GM20000 (cell line): ENCODE measurements around the gene HOXA13.

Experiments
- DNase-seq: peaks from one replicate; pipeline ENCODE4 v3.0.0; 2012; ENCODE audit warnings: low spot score
- TF ChIP-seq, protein P1 (sequence below): IDR thresholded peaks from 2 replicates; pipeline ENCODE4 v1.5.1; 2012; ENCODE audit warnings: mild to moderate bottlenecking, control low read depth; ENCODE audit errors: extremely low read depth, missing control alignments

The HOXA13 gene

GRCh38 chr7:27154369-27154768, 45.5 kb downstream of the HOXA13 start:
- TF ChIP-seq, protein P1, sequence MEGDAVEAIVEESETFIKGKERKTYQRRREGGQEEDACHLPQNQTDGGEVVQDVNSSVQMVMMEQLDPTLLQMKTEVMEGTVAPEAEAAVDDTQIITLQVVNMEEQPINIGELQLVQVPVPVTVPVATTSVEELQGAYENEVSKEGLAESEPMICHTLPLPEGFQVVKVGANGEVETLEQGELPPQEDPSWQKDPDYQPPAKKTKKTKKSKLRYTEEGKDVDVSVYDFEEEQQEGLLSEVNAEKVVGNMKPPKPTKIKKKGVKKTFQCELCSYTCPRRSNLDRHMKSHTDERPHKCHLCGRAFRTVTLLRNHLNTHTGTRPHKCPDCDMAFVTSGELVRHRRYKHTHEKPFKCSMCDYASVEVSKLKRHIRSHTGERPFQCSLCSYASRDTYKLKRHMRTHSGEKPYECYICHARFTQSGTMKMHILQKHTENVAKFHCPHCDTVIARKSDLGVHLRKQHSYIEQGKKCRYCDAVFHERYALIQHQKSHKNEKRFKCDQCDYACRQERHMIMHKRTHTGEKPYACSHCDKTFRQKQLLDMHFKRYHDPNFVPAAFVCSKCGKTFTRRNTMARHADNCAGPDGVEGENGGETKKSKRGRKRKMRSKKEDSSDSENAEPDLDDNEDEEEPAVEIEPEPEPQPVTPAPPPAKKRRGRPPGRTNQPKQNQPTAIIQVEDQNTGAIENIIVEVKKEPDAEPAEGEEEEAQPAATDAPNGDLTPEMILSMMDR = no peak
- DNase-seq = no peak

- TF ChIP-seq, protein P1 = no peak
- DNase-seq = no peak
Measured at GRCh38 chr7:27153526-27153925, 46.4 kb downstream of the HOXA13 start.

- TF ChIP-seq, protein P1 = no peak
Measured at GRCh38 chr7:27152816-27153442, 47.0 kb downstream of the HOXA13 start.

GRCh38 chr7:27151931-27152815, 47.7 kb downstream of the HOXA13 start, which contains the start of gene HOXA3:
HOXA3 (minus strand) TSS chr7:27152583; CDS start chr7:27110640, 41,943 bp downstream.
- TF ChIP-seq, protein P1 = no peak
- no peak for DNase-seq

More at GRCh38 chr7:27152816-27153442, 47.0 kb downstream of the HOXA13 start:
- no peak for DNase-seq

DNA sequence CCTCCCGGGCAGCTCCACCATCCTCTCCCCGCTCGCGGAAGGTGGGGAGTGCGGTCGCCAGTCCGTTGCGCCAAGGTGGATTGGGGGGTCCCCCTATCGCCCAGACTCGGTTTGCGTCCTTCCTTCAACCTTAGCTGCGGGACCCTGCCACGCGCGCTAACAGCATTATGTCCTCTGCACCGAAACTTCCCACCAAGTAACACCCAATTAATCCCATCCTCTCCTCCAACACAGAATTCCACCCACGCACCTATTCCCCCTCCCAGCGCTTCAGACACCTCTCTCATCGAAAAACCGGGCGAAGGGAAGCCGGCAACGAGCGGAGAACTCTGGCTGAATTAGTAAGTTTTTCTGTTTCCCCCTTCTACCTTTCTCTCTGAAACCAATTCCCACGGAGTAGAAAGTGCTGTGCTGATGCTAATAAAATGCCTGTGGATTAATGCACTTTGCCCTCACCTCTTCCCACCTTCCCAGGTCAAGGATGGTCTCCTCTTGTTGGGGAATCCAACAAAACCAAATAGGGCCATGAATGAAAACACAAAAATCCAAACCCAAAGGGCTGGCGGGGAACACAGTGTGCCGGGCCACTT, 48.5 kb downstream of the HOXA13 start:
- TF ChIP-seq, protein P1 = no peak
- DNase-seq = no peak

DNA sequence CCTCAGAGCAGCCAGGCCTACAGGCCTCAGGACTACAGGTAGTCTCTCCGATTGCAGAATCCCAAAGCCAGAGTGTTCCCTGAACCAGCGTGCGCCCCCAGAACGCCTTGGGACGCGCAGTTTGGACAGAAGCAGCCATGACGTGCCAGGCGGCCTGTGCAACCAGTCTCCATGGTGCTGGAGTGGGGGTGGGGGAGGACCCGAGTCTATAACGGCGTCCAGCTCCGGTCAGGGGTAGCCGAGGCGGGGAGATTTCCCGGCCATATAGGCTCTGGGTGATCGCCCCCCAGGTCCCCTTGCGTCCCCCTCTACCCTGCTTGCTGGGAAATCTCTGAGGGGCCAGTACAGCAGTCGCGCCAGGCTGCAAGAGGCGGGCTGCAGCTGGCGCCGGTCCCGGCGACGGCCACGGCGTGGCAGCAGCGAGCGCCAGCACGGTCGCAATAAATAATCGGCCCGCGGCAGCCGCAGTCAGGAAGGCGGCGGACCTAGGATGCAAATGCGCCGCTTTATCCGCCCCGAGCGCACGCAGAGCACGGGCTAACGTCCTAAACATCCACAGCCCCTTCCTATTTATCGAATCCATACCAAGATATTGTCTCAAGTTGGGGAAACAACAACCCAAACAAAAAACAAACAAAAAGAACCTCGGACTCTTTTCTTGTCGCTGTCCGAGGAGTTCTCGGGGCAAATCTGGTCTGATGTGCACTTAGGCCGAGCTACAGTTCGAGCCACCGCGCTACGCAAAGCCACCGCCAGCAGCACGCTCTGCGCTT, 49.1 kb downstream of the HOXA13 start:
- TF ChIP-seq, protein P1 = peak; percentile 97
- DNase-seq = peak; percentile 92
